Measurements from ENCODE around the gene KLHL5. TPM values are rescaled to one million over a fixed set of nuclear protein-coding genes. Genes with fewer than 3 reads are reported as not detected.
A peak's percentile ranks its signal among the peaks of the same experiment; 100 is the strongest.

The KLHL5 gene
- total RNA-seq, 1 donor from 2014 or later = 28.8 TPM

GRCh38 chr4:39103291-39103690, 41.3 kb downstream of the KLHL5 start:
- DNase-seq (no peak), ATAC-seq (no peak)
- H3K36me3 ChIP-seq = peaks cover 29% of the 10 kb centered on the region
- no peak overlapping the region for H3K27ac ChIP-seq
- H3K9me3 ChIP-seq = no peaks in the 10 kb centered on the region
- no peaks in the 10 kb centered on the region for H3K4me1 ChIP-seq
- H3K4me3 ChIP-seq = no peak overlapping the region
- intact Hi-C loops (cut with DNase I) = no loop called here
- no peaks in the 10 kb centered on the region for H3K27me3 ChIP-seq (ENCODE audit: low read depth)
- no peak for TF ChIP-seq CTCF (IDR thresholded peaks at IDR 0.05)

- Histone ChIP-seq H3K36me3 (peaks cover 29% of the 10 kb centered on the region), H3K27me3 (ENCODE audit: low read depth) (no peaks in the 10 kb centered on the region), H3K27ac (no peak overlapping the region), H3K4me1 (no peaks in the 10 kb centered on the region), H3K9me3 (no peaks in the 10 kb centered on the region), H3K4me3 (no peak overlapping the region)
- ATAC-seq = no peak
- DNase-seq = no peak
- TF ChIP-seq CTCF (IDR thresholded peaks at IDR 0.05) = no peak
- intact Hi-C loops (cut with DNase I) = no loop called here
These were observed 42.2 kb downstream of the KLHL5 start for GRCh38 chr4:39104255-39104654.

- ATAC-seq = no peak
- no peaks in the 10 kb centered on the region for H3K9me3 ChIP-seq
- H3K36me3 ChIP-seq = peaks cover 29% of the 10 kb centered on the region
- intact Hi-C loops (cut with DNase I) = no loop called here
- no peak overlapping the region for H3K4me3 ChIP-seq
- no peaks in the 10 kb centered on the region for H3K27me3 ChIP-seq (ENCODE audit: low read depth)
- no peaks in the 10 kb centered on the region for H3K4me1 ChIP-seq
- DNase-seq = no peak
- no peak for TF ChIP-seq CTCF (IDR thresholded peaks at IDR 0.05)
- H3K27ac ChIP-seq = no peak overlapping the region
These were observed 44.0 kb downstream of the KLHL5 start for GRCh38 chr4:39106011-39106410.

GRCh38 chr4:39114436-39114835, 52.4 kb downstream of the KLHL5 start:
- Histone ChIP-seq H3K4me1 (no peaks in the 10 kb centered on the region), H3K4me3 (no peak overlapping the region), H3K27ac (no peak overlapping the region), H3K36me3 (peaks cover 32% of the 10 kb centered on the region), H3K27me3 (ENCODE audit: low read depth) (no peaks in the 10 kb centered on the region), H3K9me3 (no peaks in the 10 kb centered on the region)
- DNase-seq (no peak), ATAC-seq (no peak)
- intact Hi-C loops (cut with DNase I) = no loop called here
- no peak for TF ChIP-seq CTCF (IDR thresholded peaks at IDR 0.05)

GRCh38 chr4:39118034-39118658, 56.1 kb downstream of the KLHL5 start:
- H3K36me3 ChIP-seq = peaks cover 26% of the 10 kb centered on the region
- H3K27me3 ChIP-seq (ENCODE audit: low read depth) = no peaks in the 10 kb centered on the region
- ATAC-seq (peak in 1 of 2 donors; percentile 65), DNase-seq (no peak)
- TF ChIP-seq CTCF (IDR thresholded peaks at IDR 0.05) = no peak
- no peaks in the 10 kb centered on the region for H3K9me3 ChIP-seq
- no peak overlapping the region for H3K27ac ChIP-seq
- H3K4me3 ChIP-seq = no peak overlapping the region
- H3K4me1 ChIP-seq = no peaks in the 10 kb centered on the region
- intact Hi-C loops (cut with DNase I) = no loop called here
